Chondrocyte (in vitro differentiated cells): ENCODE measurements around the gene C1orf50. TPM values are rescaled to one million over a fixed set of nuclear protein-coding genes. Genes with fewer than 3 reads are reported as not detected.

Source experiments
- DNase-seq: peaks from one replicate; pipeline ENCODE4 v3.0.0; 2021; ENCODE audit warnings: mixed read lengths, low spot score
- H3K27ac Mint-ChIP-seq: one replicate; pipeline ENCODE4 v1.8.0; 2021; ENCODE audit warnings: mild to moderate bottlenecking, moderate library complexity, mixed read lengths; ENCODE audit not compliant: unreplicated experiment
- H3K27me3 Mint-ChIP-seq: 2 replicates; pipeline ENCODE4 v1.8.0; 2021; ENCODE audit warnings: low read depth, mixed read lengths
- H3K36me3 Mint-ChIP-seq: 2 replicates; pipeline ENCODE4 v1.8.0; 2021; ENCODE audit warnings: low read depth, mixed read lengths
- H3K4me1 Mint-ChIP-seq: 2 replicates; pipeline ENCODE4 v1.8.0; 2021; ENCODE audit warnings: low read depth, mild to moderate bottlenecking, mixed read lengths
- H3K4me3 Mint-ChIP-seq: one replicate; pipeline ENCODE4 v1.8.0; 2021; ENCODE audit warnings: mild to moderate bottlenecking, moderate library complexity, mixed read lengths; ENCODE audit not compliant: unreplicated experiment
- H3K9me3 Mint-ChIP-seq: 2 replicates; pipeline ENCODE4 v1.8.0; 2021; ENCODE audit warnings: low read depth, mixed read lengths
- total RNA-seq: library from RNA; stranded (reverse); gene quantifications from 3 replicates; pipeline ENCODE4 v1.2.1, GENCODE V29; 2021
- TF ChIP-seq, protein P1 (sequence below): fragments of 200-600 bp; sonication (generic); IDR thresholded peaks from 2 replicates; pipeline ENCODE4 v1.5.0; 2021; ENCODE audit warnings: antibody characterized with exemption, mild to moderate bottlenecking, moderate library complexity

C1orf50 gene
- total RNA-seq, 1 donor from 2014 or later = 6.7 TPM

- H3K27me3 Mint-ChIP-seq = no peaks in the 10 kb centered on the region
- peaks cover 10% of the 10 kb centered on the region for H3K4me1 Mint-ChIP-seq
- H3K9me3 Mint-ChIP-seq = no peaks in the 10 kb centered on the region
- H3K36me3 Mint-ChIP-seq = peaks cover 22% of the 10 kb centered on the region
- H3K27ac Mint-ChIP-seq = no peak overlapping the region
- H3K4me3 Mint-ChIP-seq = no peak overlapping the region
- DNase-seq = no peak
- TF ChIP-seq, protein P1, sequence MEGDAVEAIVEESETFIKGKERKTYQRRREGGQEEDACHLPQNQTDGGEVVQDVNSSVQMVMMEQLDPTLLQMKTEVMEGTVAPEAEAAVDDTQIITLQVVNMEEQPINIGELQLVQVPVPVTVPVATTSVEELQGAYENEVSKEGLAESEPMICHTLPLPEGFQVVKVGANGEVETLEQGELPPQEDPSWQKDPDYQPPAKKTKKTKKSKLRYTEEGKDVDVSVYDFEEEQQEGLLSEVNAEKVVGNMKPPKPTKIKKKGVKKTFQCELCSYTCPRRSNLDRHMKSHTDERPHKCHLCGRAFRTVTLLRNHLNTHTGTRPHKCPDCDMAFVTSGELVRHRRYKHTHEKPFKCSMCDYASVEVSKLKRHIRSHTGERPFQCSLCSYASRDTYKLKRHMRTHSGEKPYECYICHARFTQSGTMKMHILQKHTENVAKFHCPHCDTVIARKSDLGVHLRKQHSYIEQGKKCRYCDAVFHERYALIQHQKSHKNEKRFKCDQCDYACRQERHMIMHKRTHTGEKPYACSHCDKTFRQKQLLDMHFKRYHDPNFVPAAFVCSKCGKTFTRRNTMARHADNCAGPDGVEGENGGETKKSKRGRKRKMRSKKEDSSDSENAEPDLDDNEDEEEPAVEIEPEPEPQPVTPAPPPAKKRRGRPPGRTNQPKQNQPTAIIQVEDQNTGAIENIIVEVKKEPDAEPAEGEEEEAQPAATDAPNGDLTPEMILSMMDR = no peak
Observed at GRCh38 chr1:42744148-42744413, 23.0 kb upstream of the C1orf50 start.

GRCh38 chr1:42745851-42746250 is 21.2 kb upstream of the C1orf50 start:
- no peak for DNase-seq
- TF ChIP-seq, protein P1 = no peak
- Mint-ChIP-seq H3K27me3 (no peaks in the 10 kb centered on the region), H3K27ac (no peak overlapping the region), H3K9me3 (no peaks in the 10 kb centered on the region), H3K4me1 (peaks cover 10% of the 10 kb centered on the region), H3K36me3 (peaks cover 31% of the 10 kb centered on the region), H3K4me3 (no peak overlapping the region)

DNA sequence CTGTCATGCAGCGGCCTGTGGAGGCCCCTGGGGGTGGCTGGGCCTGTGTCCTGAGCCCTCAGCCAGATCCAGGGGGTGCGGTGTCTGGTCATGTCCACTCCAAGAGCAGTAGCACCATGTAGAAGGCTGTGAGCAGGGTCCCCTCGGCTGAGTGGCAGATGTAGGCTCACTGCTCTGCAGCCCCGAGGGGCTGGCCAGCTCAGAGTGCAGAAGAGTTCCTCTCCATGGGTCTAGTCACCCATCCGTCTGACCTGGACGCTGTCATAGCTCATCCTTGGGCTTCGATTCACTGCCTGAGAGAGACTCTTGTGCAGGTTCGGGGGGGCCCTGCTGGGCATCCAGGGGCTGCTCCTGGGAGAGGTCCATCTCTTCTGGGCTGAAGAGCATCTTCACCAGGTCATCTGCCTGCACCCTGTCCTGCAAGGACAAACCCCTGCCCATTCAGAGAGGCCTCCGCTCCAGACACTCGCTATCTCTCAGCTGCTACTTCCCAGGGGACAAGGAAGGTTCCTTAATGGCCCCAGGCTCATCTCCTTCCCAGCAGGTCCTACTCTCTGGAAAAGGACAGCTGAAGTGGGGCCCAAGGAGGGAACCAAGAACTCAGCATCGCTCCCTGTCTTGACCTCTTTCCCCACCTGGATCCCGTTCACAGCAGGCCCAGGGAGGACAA is 20.5 kb upstream of the C1orf50 start:
- Mint-ChIP-seq H3K4me3 (no peak overlapping the region), H3K27me3 (no peaks in the 10 kb centered on the region), H3K9me3 (no peaks in the 10 kb centered on the region), H3K27ac (no peak overlapping the region), H3K4me1 (peaks cover 10% of the 10 kb centered on the region), H3K36me3 (peaks cover 32% of the 10 kb centered on the region)
- no peak for DNase-seq
- TF ChIP-seq, protein P1 = no peak

DNA sequence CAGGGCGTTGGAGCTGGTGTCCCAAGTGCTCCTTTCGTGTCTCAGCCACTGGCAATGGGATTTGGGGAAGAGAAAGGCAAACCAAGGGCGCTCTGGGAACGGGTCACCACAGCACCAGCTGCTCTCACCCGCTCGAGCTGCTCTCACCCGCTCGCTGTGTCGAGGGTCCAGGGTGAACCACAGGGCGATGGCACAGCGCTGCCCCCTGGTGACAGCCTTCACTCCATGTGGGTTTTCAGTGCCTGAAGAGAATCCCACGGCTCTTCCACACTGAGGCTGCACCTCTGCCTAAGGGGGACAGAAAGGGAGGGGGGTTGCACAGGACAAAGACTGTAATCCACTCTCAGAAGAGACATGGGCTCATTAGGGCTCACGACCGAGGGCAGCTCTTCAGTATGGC is 19.9 kb upstream of the C1orf50 start:
- H3K27ac Mint-ChIP-seq = no peak overlapping the region
- peaks cover 37% of the 10 kb centered on the region for H3K36me3 Mint-ChIP-seq
- H3K4me1 Mint-ChIP-seq = peaks cover 10% of the 10 kb centered on the region
- H3K4me3 Mint-ChIP-seq = no peak overlapping the region
- DNase-seq = no peak
- H3K27me3 Mint-ChIP-seq = no peaks in the 10 kb centered on the region
- no peaks in the 10 kb centered on the region for H3K9me3 Mint-ChIP-seq
- TF ChIP-seq, protein P1 = peak; percentile 75

DNA sequence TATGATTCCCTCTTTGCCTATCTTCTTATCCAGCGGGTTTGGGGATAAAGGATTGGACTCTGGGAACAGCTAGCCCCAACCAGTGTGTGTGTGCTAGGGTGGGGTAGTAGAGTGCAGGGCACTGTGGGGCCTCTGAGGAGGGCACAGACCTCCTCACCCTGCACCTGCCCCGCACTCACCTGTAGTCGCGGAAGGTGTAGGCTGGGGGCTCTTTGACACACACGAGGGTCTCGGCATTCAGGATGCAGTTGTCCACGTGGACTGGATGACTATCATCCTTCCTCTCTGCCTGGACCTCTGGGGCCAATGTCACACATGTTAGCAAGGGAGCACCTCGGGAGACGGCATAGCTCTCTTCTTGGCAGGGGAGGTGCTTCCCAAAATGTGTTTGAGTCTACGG is 19.0 kb upstream of the C1orf50 start:
- H3K36me3 Mint-ChIP-seq = peaks cover 45% of the 10 kb centered on the region
- no peaks in the 10 kb centered on the region for H3K9me3 Mint-ChIP-seq
- no peak overlapping the region for H3K27ac Mint-ChIP-seq
- no peaks in the 10 kb centered on the region for H3K27me3 Mint-ChIP-seq
- H3K4me3 Mint-ChIP-seq = no peak overlapping the region
- no peak for DNase-seq
- TF ChIP-seq, protein P1 = no peak
- H3K4me1 Mint-ChIP-seq = peaks cover 9% of the 10 kb centered on the region
